HepG2 (cell line): ENCODE results near the gene C1QTNF1. TPM values are rescaled to one million over a fixed set of nuclear protein-coding genes. Genes with fewer than 3 reads are reported as not detected.

Experiments used
- CTCF ChIP-seq: sonication (generic); formaldehyde crosslinking; IDR thresholded peaks from 2 replicates; pipeline ENCODE4 v1.5.0; 2020; ENCODE audit warnings: mild to moderate bottlenecking, missing genetic modification reagents, moderate library complexity
- JUNB ChIP-seq: sonication (generic); formaldehyde crosslinking; IDR thresholded peaks from 2 replicates; pipeline ENCODE4 v1.8.0; 2022; ENCODE audit warnings: missing genetic modification reagents, mild to moderate bottlenecking, borderline replicate concordance
- MAFF ChIP-seq: IDR thresholded peaks from 2 replicates; pipeline ENCODE4 v1.6.1; 2011; ENCODE audit warnings: low read depth, low read length, improper control_type of control experiment
- NPAS2 ChIP-seq: sonication (generic); formaldehyde crosslinking; IDR thresholded peaks from 2 replicates; pipeline ENCODE4 v1.8.0; 2022; ENCODE audit warnings: mild to moderate bottlenecking, missing genetic modification reagents, borderline replicate concordance
- NR1H2 ChIP-seq: sonication (generic); formaldehyde crosslinking; IDR thresholded peaks from 2 replicates; pipeline ENCODE4 v1.8.1; 2022; ENCODE audit warnings: low read depth, missing genetic modification reagents, borderline replicate concordance
- SMC3 ChIP-seq: IDR thresholded peaks from 2 replicates; pipeline ENCODE4 v1.6.1; 2011; ENCODE audit warnings: low read length, improper control_type of control experiment
- TBX2 ChIP-seq: sonication (generic); formaldehyde crosslinking; IDR thresholded peaks from 2 replicates; pipeline ENCODE4 v1.5.0; 2020; ENCODE audit warnings: missing genetic modification reagents, mild to moderate bottlenecking, borderline replicate concordance
- ZBTB4 ChIP-seq: sonication (generic); formaldehyde crosslinking; IDR thresholded peaks from 2 replicates; pipeline ENCODE4 v1.4.0; 2020; ENCODE audit warnings: missing genetic modification reagents, mild to moderate bottlenecking, borderline replicate concordance
- ZFP91 ChIP-seq: sonication (generic); formaldehyde crosslinking; IDR thresholded peaks from 2 replicates; pipeline ENCODE4 v1.9.0; 2022; ENCODE audit warnings: missing genetic modification reagents, mild to moderate bottlenecking, borderline replicate concordance
- ZMAT3 ChIP-seq: sonication (generic); formaldehyde crosslinking; conservative IDR thresholded peaks from 2 replicates; pipeline ENCODE4 v1.7.0; 2021; ENCODE audit warnings: missing genetic modification reagents
- ZNF33B ChIP-seq: sonication (generic); formaldehyde crosslinking; IDR thresholded peaks from 2 replicates; pipeline ENCODE4 v1.5.1; 2020; ENCODE audit warnings: mild to moderate bottlenecking, missing genetic modification reagents
- ZNF691 ChIP-seq: sonication (generic); formaldehyde crosslinking; IDR thresholded peaks from 2 replicates; pipeline ENCODE4 v1.4.0; 2020; ENCODE audit warnings: missing genetic modification reagents, low read depth, mild to moderate bottlenecking, borderline replicate concordance
- ZNF883 ChIP-seq: sonication (generic); formaldehyde crosslinking; IDR thresholded peaks from 2 replicates; pipeline ENCODE4 v1.5.1; 2020; ENCODE audit warnings: mild to moderate bottlenecking, missing genetic modification reagents; ENCODE audit errors: not compliant biosample characterization
- polyA plus RNA-seq, 8 experiments: library from polyadenylated mRNA; depleted of rRNA in 3 of 8; stranded (reverse) in 7 of 8; unstranded in 1 of 8; fragments of >200 nt; fragmentation: Illumina TruSeq in 4 of 8; extraction: Trizol in 4 of 8; gene quantifications; 2 replicates each; pipeline versions ENCODE4 v1.2.1 to v1.2.3, GENCODE V29; 2011 to 2016; ENCODE audit warnings: low read depth in 4 of 8, missing spikeins in 1 of 8, mixed read lengths in 1 of 8; ENCODE audit not compliant: insufficient read depth in 1 of 8
- total RNA-seq, 5 experiments: library from RNA; depleted of rRNA; stranded (reverse); fragments of >200 nt; fragmentation: Illumina TruSeq; extraction: Trizol; gene quantifications; 2 replicates each; pipeline ENCODE4 v1.2.3, GENCODE V29; 2016; ENCODE audit warnings: low read depth in 1 of 5

The C1QTNF1 gene
- total and polyA plus RNA-seq, 2 of the 13 experiments (the other 11 are each of a cell fraction or from before 2014, with no cell fraction given), result 0.18 to 0.86 TPM

- TF ChIP-seq ZFP91 (CRISPR knock-in tag), result peak; percentile 63
- TF ChIP-seq ZNF691 (CRISPR knock-in tag), result 0 out of 2 replicates have a peak, but pooled peaks have one; percentile 42
- TF ChIP-seq ZNF883, result peak; percentile 59
- TF ChIP-seq ZMAT3, result no peak
- peak; percentile 98 for TF ChIP-seq CTCF
- TF ChIP-seq JUNB (CRISPR knock-in tag), result no peak
- no peak; the same call in 1 of the 2 replicates for TF ChIP-seq MAFF
- TF ChIP-seq TBX2, result 0 out of 2 replicates have a peak, but pooled peaks have one; percentile 25
- peak; percentile 75 for TF ChIP-seq SMC3
- TF ChIP-seq ZBTB4 (CRISPR knock-in tag), result no peak
- TF ChIP-seq NPAS2 (CRISPR knock-in tag), result no peak
- no peak for TF ChIP-seq ZNF33B (CRISPR knock-in tag)
- TF ChIP-seq NR1H2 (CRISPR knock-in tag), result no peak
These were observed 63.6 kb downstream of the C1QTNF1 start (continued) for GRCh38 chr17:79087428-79088143.
